DMS53 treated with DMSO at 0.1 percent for 48 hours (cell line): ENCODE measurements around the gene CPT2.

Experiments
- DNase-seq: peaks from one replicate; lab custom pipeline; 2025; ENCODE audit not compliant: unreplicated experiment; lab: John Stamatoyannopoulos, UW

CPT2 gene

DNA sequence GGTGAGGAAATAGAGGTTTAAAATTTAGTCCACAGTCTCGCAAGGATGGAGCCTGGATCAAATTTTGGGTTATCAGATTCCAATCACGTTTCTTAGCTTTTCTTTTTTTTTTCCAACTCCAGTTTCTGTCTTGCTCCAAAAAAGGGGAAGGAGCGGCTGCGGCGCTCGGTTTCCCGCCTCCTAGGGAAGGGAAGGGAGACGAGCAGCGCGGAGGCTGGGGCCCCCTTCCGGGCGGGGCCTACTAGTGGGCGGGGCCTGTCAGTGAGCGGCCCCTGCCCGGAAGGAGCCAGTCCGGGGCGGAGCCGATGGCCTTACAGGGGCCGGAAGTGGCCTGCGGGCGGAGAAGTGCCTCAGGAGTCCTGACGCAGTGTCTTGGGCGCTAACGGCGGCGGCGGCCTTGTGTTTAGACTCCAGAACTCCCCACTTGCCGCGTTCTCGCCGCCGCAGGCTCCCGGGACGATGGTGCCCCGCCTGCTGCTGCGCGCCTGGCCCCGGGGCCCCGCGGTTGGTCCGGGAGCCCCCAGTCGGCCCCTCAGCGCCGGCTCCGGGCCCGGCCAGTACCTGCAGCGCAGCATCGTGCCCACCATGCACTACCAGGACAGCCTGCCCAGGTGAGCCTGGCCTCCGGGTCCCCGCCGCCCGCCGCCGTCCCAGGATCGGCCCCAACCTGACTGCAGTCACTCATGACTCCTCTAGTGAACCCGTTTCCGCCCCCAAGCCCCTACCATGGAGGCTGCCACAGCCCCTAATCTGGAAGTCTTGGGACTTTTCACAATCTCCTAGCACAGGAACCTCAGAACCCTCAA, at the start of gene CPT2:
CPT2 (plus strand) TSS at position 340 of the 806 bp plus-strand sequence; CDS start at position 460, 120 bp downstream.
- DNase-seq: peak; percentile 94

DNA sequence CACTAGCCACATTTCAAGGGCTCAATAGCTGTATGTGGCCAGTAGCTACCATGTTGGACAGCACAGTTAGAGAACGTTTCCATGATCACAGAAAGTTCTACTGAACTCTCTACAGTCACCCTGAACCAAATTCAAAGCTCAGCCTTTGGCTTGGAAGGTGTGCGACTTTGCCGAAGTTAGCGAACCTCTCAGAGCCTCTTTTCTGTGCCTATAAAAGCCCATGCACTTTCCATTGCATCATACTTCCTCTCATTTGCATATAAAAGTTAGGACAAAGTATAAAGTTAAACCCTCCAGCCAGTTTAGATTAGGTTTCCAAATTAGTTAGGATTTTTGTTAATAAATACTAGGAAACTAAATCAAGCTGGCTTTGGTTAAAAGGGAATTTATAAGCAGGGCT, 49.5 kb upstream of the CPT2 start:
- no peak for DNase-seq

DNA sequence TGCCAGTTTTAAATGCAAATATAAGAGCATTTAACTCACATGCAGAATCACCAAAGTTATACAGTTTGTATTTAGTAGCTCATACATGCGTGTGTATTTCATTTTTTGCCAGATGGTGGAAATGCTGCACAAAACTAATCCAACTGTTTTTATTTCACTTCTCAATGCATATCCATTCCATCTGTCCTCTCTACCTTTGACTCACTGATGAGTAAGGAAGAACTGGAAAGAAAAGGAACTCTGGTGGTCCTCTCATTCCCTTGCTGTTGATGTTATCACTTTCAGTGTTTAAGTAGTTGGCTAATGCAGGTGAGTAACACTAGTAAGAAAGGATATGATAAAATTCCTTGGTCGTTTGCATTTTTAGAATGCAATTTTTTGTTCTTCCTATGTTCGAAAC, 48.5 kb upstream of the CPT2 start:
- no peak for DNase-seq

DNA sequence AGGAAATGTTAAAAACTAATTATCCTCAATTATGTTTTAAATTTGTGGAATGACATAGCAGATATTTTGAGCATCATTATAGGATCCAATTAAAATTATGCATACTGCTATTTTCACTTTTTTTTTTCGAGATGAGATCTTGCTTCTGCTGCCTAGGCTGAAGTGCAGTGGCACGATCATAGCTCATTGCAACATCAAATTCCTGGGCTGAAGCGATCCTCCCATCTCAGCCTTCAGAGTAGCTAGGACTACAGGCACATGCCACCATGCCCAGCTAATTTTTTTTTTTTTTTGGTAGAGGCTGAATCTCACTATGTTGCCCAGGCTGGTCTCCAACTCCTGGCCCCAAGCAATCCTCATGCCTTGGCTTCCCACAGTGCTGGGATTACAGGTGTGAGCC, 42.9 kb upstream of the CPT2 start:
- DNase-seq: no peak

DNA sequence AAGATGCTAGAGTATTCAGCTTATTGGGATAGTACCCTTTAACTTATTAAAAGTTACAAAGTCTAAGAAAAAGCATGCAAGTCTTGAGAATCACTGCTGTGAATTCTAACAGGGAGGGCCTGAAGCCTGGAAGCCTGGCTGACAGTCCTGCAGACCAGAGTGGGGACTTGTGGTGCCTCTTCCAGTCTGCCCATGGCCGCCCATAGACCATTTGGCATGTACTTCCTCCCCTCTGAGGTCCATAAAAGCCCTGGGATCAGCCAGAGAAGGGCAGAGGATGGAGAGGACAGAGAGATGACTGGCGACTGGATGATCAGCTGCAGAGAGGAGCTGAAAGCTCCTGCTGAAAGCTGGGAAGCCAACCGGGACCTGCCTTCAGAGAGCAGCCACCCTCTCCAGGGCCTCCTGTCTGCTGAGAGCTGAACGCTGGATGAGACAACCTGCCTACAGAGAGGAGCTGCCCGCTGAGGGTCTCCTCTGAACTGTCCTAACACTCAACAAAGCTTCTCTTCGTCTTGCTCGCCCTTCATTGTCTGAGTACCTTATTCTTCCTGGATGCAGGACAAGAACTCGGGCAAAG, 41.7 kb upstream of the CPT2 start:
- DNase-seq: no peak

DNA sequence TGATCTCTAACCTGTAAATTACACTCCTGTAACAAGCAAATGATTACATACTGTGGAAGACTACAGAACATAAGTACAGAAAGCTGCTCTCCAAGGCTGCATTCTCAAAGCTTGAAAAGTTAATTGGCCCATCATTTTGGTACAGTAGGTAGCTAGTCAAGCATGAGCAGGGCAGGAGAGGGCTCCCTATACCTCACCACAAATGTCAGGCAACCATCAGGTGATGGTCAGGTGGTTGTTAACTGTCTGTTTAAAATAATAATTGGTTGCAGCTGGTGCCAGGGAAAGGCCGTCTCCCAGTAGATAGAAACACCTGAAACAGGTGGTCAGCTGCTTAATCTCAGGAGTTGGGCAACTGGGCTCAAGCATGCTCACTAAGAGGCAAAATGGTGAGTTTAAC, 41.1 kb upstream of the CPT2 start:
- no peak for DNase-seq

DNA sequence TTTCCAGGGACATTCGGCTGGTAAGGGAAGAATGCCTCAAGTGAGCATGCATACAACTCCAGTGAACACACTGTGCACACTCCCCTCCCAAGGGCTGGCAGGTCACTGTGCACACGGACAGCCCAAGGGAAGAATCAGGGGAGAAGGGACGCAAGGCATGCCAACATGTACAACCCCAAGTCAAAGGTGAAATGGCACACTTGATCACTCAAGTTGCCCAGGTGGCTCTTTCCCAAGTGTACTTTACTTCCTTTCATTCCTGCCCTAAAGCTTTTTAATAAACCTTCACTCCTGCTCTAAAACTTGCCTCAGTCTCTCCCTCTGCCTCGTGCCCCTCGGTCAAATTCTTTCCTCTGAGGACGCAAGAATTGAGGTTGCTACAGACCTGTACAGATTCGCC, 40.7 kb upstream of the CPT2 start:
- no peak for DNase-seq

DNA sequence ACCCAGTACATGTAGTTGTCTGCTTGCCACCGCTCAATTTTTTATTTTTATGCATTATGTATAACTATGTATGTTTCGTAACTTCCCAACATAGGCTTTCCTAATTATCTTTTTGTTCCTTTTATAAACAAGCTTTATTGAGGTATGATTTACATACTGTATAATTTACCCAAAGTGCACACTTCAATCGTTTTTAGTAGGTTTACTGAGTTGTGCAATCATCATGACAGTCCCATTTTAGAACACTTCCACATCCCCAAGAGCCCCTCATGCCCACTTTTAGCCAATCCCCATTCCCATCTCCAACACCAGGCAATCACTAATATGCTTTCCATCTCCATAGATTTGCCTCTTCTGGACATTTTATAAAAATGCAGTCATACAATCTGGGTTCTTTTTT, 39.8 kb upstream of the CPT2 start:
- no peak for DNase-seq

DNA sequence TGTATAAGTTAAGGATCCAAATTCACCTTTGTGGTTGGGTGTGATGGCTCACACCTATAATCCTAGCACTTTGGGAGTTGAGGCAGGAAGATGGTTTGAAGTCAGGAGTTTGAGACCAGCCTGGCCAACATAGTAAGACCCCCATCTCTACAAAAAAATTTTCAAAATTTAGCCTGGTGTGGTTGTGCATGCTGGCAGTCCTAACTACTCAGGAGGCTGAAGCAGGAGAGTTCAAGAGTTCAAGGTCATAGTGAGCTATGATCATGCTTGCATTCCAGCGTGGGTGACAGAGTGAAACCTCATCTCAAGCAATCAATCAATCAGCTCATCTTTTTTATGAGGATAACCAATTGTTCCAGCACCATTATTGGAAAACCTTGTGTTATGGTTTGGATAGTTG, 37.7 kb upstream of the CPT2 start:
- no peak for DNase-seq

DNA sequence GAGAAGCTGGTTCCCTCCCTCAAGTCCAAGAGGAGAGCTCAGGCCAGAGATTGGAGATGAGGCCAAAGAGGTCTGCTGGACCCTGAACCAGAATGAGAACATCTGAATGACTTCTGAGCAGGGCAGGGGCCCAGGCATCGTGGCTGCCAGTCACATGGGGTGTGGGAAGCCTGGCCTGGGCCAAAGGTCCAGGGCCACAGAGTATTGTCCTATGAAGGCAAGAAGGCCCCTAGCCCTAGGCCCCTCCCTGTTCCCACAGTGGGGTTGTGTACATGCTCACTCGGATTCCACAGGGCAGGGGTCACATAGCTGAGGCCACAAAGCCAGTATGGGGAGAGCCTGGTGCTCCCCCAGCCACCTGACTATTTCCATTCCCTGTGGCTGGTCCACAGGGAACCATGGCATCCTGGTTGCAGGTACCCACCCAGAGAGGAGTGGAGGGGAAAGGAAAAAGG, 35.7 kb upstream of the CPT2 start:
- no peak for DNase-seq

DNA sequence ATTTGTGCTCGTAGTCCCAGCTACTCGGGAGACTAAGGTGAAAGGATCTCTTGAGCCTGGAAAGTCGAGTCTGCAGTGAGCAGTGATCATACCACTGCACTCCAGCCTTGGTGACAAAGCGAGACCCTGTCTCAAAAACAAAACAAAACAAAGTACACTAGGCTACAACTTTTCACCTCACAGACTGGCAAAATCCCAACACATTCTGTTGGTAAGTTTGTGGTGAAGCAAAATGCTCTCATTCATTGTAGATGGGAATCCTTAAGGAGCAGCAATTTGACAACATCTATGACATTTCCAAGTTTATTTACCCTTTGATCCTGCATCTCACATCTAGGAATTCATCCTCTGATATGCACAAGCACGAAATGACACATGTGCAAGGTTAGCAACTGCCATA, 34.0 kb upstream of the CPT2 start:
- no peak for DNase-seq

DNA sequence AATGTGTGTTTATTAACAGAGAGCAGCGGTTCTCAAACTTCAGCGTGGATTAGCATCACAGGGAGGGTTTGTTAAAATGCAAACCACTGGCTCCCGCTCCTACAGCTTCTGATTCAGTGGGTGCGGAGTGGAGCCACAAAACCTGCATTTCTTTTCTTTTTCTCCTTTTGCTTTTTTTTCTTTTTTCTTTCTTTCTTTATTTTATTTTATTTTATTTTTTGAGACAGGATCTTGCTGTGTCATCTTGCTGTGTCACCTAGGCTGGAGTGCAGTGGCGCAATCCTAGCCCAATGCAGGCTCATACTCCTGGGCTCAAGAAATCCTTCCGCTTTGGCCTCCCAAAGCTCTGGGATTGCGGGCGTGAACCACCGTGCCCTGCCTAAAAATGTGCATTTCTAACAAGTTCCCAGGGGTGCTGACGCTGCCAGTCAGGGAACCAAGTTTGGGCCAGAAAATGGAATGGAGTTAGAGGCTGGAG, 33.3 kb upstream of the CPT2 start:
- no peak for DNase-seq

DNA sequence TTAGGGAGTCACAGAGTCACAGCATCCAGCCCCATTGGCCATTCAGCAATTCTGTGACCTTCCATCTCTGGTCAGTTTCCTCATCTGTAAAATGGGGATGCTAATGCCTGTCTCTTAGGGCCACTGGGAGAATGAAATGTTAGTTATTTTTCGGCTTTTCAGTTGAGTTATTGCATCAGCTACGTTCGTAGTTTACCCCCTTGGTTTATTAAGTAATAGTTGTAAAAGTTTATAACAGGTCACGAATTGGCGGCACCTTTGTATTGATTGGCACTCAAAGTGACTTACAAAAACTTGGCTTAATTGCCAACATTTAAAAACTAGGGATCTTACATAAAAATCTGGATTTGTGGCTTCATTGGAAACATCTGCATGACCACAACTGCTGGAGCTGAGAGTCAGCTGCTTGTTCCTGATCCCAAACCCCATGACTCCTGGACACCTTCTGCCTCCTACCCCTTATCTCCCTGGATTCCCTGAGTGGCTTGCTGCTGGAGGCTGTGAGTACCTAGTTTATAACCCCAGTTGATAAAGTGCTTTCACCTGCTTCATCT, 31.1 kb upstream of the CPT2 start:
- no peak for DNase-seq

DNA sequence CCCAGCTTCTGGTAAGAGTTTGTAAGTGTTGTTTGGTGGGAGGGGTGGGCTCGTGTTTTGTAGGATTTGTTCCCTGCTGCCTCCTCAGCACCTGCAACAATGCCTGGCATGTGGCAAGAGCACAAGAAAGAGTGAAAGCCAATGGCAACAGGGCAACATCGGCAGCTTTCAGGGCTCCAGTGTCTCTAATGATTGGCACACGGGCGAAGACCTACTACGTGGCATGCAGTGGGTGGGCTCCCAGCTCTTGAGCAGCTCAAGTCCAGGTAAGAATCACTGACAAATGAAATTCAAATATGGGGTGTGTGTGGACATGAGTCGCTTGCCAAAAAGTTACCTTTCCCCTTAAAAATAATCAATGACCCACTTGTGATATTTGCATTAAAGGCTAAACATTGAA, 30.3 kb upstream of the CPT2 start:
- no peak for DNase-seq

DNA sequence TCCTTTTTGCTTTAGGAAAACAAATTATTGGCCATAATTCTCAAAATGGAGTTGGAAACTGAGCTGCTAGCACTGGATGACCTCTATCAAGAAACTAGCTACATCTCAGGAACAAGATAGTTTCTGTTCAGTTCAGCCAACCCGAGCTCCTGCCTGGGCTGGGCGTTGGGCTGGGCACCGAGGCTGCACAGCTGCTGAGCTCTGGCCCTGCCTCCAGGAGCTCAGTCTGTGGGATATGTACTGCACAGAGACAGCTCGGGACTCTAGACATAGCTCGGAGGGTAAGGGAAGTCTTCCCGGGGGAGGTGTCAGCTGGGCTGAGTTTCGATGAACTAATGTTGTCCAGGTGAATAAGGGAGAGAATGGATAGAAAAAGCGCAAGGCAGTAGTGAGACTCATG, 29.7 kb upstream of the CPT2 start:
- no peak for DNase-seq

DNA sequence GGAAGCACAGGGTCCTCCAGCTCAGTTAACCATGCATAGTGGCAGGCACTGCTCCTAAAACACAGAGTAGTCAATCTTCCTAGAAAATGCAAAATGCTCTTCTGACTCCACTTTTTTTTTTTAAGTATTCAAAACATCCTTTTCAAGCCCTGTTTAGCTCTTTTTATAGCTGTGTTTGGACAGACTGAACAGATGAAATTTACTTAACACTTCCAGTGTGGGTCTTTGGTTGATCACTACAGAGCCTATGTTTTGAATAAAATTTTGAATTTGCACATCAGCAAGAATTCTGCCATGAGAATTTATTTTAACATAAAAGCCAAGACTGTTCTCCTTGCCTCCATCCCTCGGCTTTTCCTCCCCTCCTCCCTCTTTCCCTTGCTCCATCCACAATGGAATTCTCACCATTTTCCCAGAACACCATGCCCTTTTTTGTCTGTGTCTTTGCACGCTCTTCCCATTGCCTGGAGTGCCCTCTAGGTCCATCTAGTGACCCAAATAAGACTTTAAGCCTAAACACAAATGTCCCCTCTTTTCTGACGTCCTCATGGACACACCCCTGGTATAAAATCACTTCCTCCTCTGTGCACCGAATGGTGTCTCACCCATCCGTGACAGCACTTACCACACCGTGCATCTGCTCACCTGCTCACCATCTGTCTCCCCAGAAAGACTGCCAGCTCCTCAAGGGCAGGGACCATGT, 24.0 kb upstream of the CPT2 start:
- DNase-seq: peak; percentile 97

DNA sequence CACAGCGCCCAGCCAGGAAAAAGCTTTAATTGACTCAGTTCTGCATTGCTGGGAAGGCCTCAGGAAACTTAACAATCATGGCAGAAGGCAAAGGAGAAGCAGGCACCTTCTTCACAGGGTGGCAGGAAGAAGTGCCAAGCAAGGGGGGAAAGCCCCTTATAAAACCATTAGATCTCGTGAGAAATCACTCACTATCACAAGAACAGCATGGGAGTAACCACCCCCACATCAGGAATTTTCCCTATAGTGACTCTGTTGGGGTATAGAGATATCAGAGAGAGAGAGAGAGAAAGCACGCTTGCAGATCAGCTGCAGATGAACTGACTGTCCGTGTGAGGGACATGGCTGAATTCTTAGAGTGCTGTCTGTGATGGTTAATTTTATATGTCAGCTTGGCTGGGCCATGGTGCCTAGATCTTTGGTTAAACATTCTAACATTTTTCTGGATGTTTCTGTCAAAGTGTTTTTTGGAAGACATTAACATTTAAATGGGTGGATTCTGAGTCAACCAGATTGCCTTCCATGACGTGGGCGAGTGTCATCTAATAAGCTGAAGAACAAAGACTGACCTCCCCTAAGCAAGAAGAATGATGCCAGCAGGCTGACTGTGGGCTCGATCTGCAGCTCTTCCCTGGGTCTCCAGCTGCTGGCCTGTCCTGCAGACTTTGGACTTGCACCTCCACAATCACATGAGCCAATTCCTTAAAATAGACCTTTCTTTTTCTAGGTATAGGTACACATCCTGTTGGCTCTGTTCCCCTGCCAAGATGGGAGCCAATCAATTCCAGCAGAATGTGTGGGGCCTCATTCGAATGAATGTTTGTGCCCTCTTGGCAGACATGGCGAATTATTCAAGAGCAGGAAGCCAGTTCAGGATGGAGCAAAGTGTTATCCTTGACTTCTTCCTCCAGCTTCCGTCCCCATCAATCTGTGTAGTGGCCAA, 21.4 kb upstream of the CPT2 start:
- DNase-seq: peak; percentile 70

DNA sequence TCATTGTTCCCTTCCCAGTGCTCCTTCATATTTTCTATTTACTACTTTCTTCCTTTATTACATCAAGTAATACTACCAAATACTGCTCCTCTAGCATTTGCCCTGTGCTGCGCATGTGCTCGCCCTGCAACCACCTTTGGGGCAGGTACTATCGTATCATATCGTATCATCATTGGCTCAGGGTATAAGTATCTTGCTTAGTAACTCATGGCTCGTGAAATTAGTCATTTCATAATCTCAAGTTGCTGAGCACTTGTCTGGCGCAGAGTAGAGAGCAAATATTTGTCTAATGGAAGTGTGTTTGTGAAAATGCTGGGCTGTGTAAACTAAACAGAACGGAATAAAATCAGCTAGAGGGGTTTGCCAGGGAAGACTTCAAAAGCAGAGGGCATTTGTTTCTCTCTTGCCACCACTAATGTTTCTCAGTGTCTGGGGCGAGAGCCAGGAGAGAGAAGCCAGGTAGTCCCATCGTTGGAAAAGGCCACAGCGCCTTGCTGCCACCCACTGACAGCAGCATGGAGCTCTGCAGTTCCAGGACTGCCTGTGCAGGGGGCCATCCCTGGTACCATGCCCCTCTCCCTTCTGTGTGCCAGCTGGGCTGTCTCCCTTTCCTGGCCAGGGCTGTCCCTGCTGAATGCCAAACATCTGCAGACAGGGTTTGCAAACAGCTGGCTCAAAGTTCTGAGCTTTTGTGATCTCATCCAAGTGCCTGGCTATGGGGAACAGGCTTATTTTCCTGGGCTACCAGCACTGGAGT, 20.0 kb upstream of the CPT2 start:
- peak; percentile 96 for DNase-seq

DNA sequence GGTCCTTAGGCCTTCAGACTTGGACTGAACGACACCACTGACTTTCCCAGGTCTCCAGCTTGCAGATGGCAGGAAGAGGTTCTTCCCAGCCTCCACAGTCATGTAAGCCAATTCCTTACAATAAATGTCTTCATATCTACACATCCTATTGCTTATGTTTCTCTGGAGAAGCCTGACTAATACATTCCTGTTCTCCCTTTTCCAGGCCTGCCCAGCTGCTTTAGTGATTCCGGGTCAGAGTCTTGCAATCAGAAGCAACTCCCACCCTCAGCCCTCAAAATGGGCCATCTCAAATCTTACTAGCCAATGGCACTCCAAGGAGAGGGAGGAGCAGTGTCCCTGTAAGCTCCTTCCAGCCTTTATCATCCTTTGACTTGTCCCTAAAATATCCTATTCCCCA, 16.4 kb upstream of the CPT2 start:
- DNase-seq: no peak

DNA sequence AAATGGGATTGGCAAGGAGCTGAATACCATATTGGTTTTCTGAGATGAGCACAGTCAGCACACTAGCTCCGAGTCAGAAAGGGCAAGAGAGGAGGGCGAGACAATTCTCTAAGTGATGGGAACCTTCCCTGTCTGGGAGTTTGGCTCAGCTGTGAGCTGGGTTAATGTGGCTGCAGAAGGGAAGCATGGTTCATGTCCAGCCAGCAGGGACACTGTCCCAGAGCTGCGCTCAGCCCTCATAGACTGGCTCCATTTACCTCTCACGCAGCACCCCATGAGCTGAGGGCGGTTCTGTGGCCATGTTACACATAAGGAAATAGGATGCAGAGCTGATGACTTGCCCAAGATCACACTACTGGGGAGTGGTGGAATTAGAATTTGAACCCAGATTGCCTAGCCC, 15.7 kb upstream of the CPT2 start:
- DNase-seq: no peak
